Testis (tissue), 2 donors: ENCODE measurements around the gene AIG1.

ENCODE experiments used
- POLR2A ChIP-seq: fragments of 450-650 bp; IDR thresholded peaks from one replicate; pipeline ENCODE4 v1.6.1; 2017; ENCODE audit warnings: antibody characterized with exemption, mild to moderate bottlenecking, moderate library complexity
- TF ChIP-seq, protein P1 (sequence below), 3 experiments: fragments of 450-650 bp in 2 of 3; fragments of 200-600 bp in 1 of 3; sonication (generic) in 1 of 3; IDR thresholded peaks; one replicate each; pipeline ENCODE4 v1.5.1; 2016 to 2019; ENCODE audit warnings: antibody characterized with exemption in 3 of 3, mild to moderate bottlenecking in 2 of 3, moderate library complexity in 1 of 3

DNA sequence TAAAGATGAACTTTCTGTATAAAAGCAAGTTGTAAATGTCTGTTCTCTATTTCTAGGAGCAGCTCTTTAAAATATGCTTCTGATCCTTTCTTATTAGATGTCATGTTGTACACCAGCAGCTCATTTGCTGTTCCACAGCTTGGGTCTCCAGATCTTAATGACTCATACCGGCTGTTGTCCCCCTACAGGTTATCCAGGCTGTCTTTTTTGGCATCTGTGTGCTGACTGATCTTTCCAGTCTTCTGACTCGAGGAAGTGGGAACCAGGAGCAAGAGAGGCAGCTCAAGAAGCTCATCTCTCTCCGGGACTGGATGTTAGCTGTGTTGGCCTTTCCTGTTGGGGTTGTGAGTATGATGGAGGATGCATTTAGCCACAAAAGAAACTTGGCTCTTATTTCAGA is 76.0 kb downstream of the AIG1 start:
- TF ChIP-seq, protein P1, sequence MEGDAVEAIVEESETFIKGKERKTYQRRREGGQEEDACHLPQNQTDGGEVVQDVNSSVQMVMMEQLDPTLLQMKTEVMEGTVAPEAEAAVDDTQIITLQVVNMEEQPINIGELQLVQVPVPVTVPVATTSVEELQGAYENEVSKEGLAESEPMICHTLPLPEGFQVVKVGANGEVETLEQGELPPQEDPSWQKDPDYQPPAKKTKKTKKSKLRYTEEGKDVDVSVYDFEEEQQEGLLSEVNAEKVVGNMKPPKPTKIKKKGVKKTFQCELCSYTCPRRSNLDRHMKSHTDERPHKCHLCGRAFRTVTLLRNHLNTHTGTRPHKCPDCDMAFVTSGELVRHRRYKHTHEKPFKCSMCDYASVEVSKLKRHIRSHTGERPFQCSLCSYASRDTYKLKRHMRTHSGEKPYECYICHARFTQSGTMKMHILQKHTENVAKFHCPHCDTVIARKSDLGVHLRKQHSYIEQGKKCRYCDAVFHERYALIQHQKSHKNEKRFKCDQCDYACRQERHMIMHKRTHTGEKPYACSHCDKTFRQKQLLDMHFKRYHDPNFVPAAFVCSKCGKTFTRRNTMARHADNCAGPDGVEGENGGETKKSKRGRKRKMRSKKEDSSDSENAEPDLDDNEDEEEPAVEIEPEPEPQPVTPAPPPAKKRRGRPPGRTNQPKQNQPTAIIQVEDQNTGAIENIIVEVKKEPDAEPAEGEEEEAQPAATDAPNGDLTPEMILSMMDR (IDR thresholded peaks at IDR 0.05) = no peak
- no peak for TF ChIP-seq POLR2A
